H1 (cell line): ENCODE data around the gene GPR17. TPM values are rescaled to one million over a fixed set of nuclear protein-coding genes. Genes with fewer than 3 reads are reported as not detected.

Source experiments
- CTCF ChIA-PET: fragments of 300-600 bp; sonication (Branson Sonifier 250); formaldehyde crosslinking; loops from one replicate; lab custom pipeline; 2021; ENCODE audit not compliant: partially characterized antibody; lab: Charles Lee
- POLR2A ChIA-PET: fragments of 300-600 bp; sonication (Branson Sonifier 250); formaldehyde crosslinking; loops from one replicate; lab custom pipeline; 2021; ENCODE audit warnings: inconsistent platforms; ENCODE audit not compliant: partially characterized antibody; lab: Charles Lee
- DNase-seq, 2 experiments: peaks; one replicate each; pipeline versions ENCODE4 v3.0.0 to v3.0.0-alpha.2; 2010 to 2022; ENCODE audit warnings: low spot score in 2 of 2, low read depth in 1 of 2, mixed read lengths in 1 of 2
- FAIRE-seq: peaks from 2 replicates; lab custom pipeline; 2011; peaks lifted over from hg19 to GRCh38; lab: Jason Lieb, UNC
- H2AFZ ChIP-seq: 2 replicates; pipeline ENCODE4 v1.8.1; 2012; ENCODE audit warnings: low read length, inconsistent platforms
- H2AK5ac ChIP-seq: 2 replicates; pipeline ENCODE4 v1.6.1; 2013; ENCODE audit warnings: low read depth, low read length
- H2BK120ac ChIP-seq: replicated peaks from 2 replicates; pipeline ENCODE3; 2013; ENCODE audit warnings: low read depth, low read length, inconsistent platforms
- H2BK12ac ChIP-seq: 2 replicates; pipeline ENCODE4 v1.6.1; 2013; ENCODE audit warnings: low read depth, low read length
- H2BK15ac ChIP-seq: 2 replicates; pipeline ENCODE4 v1.6.1; 2013; ENCODE audit warnings: low read length
- H2BK20ac ChIP-seq: 2 replicates; pipeline ENCODE4 v1.6.1; 2013; ENCODE audit warnings: low read length
- H2BK5ac ChIP-seq: 2 replicates; pipeline ENCODE4 v1.6.1; 2013; ENCODE audit warnings: low read depth, low read length
- H3K14ac ChIP-seq: 2 replicates; pipeline ENCODE4 v1.6.1; 2013; ENCODE audit warnings: inconsistent platforms; ENCODE audit not compliant: insufficient read length
- H3K18ac ChIP-seq: 2 replicates; pipeline ENCODE4 v1.6.1; 2013; ENCODE audit warnings: low read length; ENCODE audit errors: extremely low read depth
- H3K23ac ChIP-seq: 2 replicates; pipeline ENCODE4 v1.6.1; 2013; ENCODE audit warnings: inconsistent platforms; ENCODE audit not compliant: insufficient read length
- H3K23me2 ChIP-seq: 2 replicates; pipeline ENCODE4 v1.6.1; 2013; ENCODE audit warnings: low read depth, low read length
- H3K27ac ChIP-seq: 2 replicates; pipeline ENCODE4 v1.6.1; 2011; ENCODE audit warnings: low read depth, low read length, inconsistent platforms
- H3K27me3 ChIP-seq, 4 experiments: replicated peaks in 1 of 4; 1 replicate in 1 of 4; 2 replicates in 3 of 4; pipeline versions ENCODE4 v1.6.1 to v1.8.1; 2011 to 2013; ENCODE audit warnings: low read length in 3 of 4, mild to moderate bottlenecking in 3 of 4, inconsistent platforms in 2 of 4, mixed read lengths in 2 of 4, moderate library complexity in 1 of 4; ENCODE audit not compliant: control insufficient read depth in 3 of 4, insufficient read depth in 3 of 4; ENCODE audit errors: extremely low read depth in 1 of 4
- H3K36me3 ChIP-seq, 4 experiments: 2 replicates each; pipeline versions ENCODE4 v1.6.1 to v1.8.1; 2011 to 2013; ENCODE audit warnings: mild to moderate bottlenecking in 4 of 4, low read length in 3 of 4, moderate library complexity in 2 of 4, control low read depth in 1 of 4, inconsistent platforms in 1 of 4; ENCODE audit not compliant: insufficient read depth in 4 of 4, control insufficient read depth in 2 of 4
- H3K4ac ChIP-seq: replicated peaks from 2 replicates; pipeline ENCODE3; 2013; ENCODE audit warnings: low read length, low read depth, mixed read lengths, inconsistent platforms; ENCODE audit not compliant: insufficient read length
- H3K4me1 ChIP-seq, 4 experiments: replicated peaks in 1 of 4; 1 replicate in 1 of 4; 2 replicates in 3 of 4; pipeline versions ENCODE4 v1.6.1 to v1.8.1; 2011 to 2013; ENCODE audit warnings: low read length in 3 of 4, inconsistent platforms in 2 of 4, mixed read lengths in 1 of 4; ENCODE audit not compliant: insufficient read depth in 4 of 4, control insufficient read depth in 3 of 4
- H3K4me2 ChIP-seq, 2 experiments: 2 replicates each; pipeline versions ENCODE4 v1.6.1 to v1.8.1; 2011 to 2013; ENCODE audit warnings: low read depth in 2 of 2, low read length in 2 of 2, control low read depth in 1 of 2, inconsistent platforms in 1 of 2, mild to moderate bottlenecking in 1 of 2; ENCODE audit not compliant: insufficient read depth in 1 of 2
- H3K4me3 ChIP-seq, 4 experiments: fragments of 200-600, 300-600 bp in 1 of 4; sonication (generic), shearing (Covaris generic), sonication (Bioruptor Twin) in 1 of 4; 2 replicates each; pipeline versions ENCODE4 v1.5.1 to v1.8.1; 2011 to 2016; ENCODE audit warnings: low read length in 4 of 4, low read depth in 3 of 4, control low read depth in 2 of 4, inconsistent platforms in 2 of 4, mild to moderate bottlenecking in 2 of 4, mixed read lengths in 1 of 4, moderate library complexity in 1 of 4; ENCODE audit not compliant: insufficient read depth in 2 of 4; ENCODE audit errors: extremely low read depth in 1 of 4
- H3K56ac ChIP-seq: replicated peaks from 2 replicates; pipeline ENCODE3; 2013; ENCODE audit warnings: low read depth, mild to moderate bottlenecking, mixed read lengths, low read length, inconsistent platforms; ENCODE audit not compliant: insufficient read length
- H3K79me1 ChIP-seq: 2 replicates; pipeline ENCODE4 v1.6.1; 2013; ENCODE audit warnings: low read depth, low read length, control low read depth
- H3K79me2 ChIP-seq, 2 experiments: 2 replicates each; pipeline versions ENCODE4 v1.6.1 to v1.8.1; 2012 to 2013; ENCODE audit warnings: low read length in 2 of 2, mild to moderate bottlenecking in 2 of 2, inconsistent platforms in 1 of 2; ENCODE audit not compliant: insufficient read depth in 2 of 2, control insufficient read depth in 1 of 2
- H3K9ac ChIP-seq, 4 experiments: replicated peaks in 1 of 4; 1 replicate in 1 of 4; 2 replicates in 3 of 4; pipeline versions ENCODE4 v1.6.1 to v1.8.1; 2011 to 2013; ENCODE audit warnings: low read depth in 3 of 4, low read length in 3 of 4, control low read depth in 2 of 4, mild to moderate bottlenecking in 2 of 4, moderate library complexity in 2 of 4, inconsistent platforms in 1 of 4; ENCODE audit errors: extremely low read depth in 1 of 4
- H3K9me3 ChIP-seq, 2 experiments: 2 replicates each; pipeline versions ENCODE4 v1.6.1 to v1.8.1; 2012 to 2013; ENCODE audit warnings: mild to moderate bottlenecking in 2 of 2, moderate library complexity in 2 of 2, control low read depth in 1 of 2, inconsistent platforms in 1 of 2, low read depth in 1 of 2, low read length in 1 of 2, mixed read lengths in 1 of 2; ENCODE audit not compliant: insufficient read depth in 2 of 2
- H4K20me1 ChIP-seq, 2 experiments: replicated peaks in 1 of 2; 2 replicates each; pipeline versions ENCODE3 to v1.8.1; 2011 to 2013; ENCODE audit warnings: inconsistent platforms in 2 of 2, low read length in 2 of 2, mild to moderate bottlenecking in 1 of 2; ENCODE audit not compliant: insufficient read depth in 2 of 2, control insufficient read depth in 1 of 2
- H4K5ac ChIP-seq: 2 replicates; pipeline ENCODE4 v1.6.1; 2013; ENCODE audit warnings: low read length, low read depth, mixed read lengths, inconsistent platforms; ENCODE audit not compliant: insufficient read length
- H4K8ac ChIP-seq: 2 replicates; pipeline ENCODE4 v1.8.0; 2013; ENCODE audit warnings: mild to moderate bottlenecking, moderate library complexity, low read length, inconsistent platforms; ENCODE audit not compliant: insufficient read depth; ENCODE audit errors: extremely low read depth
- H4K91ac ChIP-seq: replicated peaks from 2 replicates; pipeline ENCODE3; 2013; ENCODE audit warnings: low read length, mixed read lengths, inconsistent platforms; ENCODE audit not compliant: insufficient read length
- EGR1 ChIP-seq: IDR thresholded peaks from 2 replicates; pipeline ENCODE4 v1.6.1; 2011; ENCODE audit warnings: low read depth, low read length, borderline replicate concordance
- FOSL1 ChIP-seq: IDR thresholded peaks from 2 replicates; pipeline ENCODE4 v1.6.1; 2011; ENCODE audit warnings: mild to moderate bottlenecking, low read depth, low read length, moderate library complexity; ENCODE audit not compliant: insufficient read depth
- TCF12 ChIP-seq: IDR thresholded peaks from 2 replicates; pipeline ENCODE4 v1.6.1; 2011; ENCODE audit warnings: low read depth, mild to moderate bottlenecking, low read length
- WGBS, 2 experiments: shearing (Covaris generic) in 1 of 2; methylation state at CpG; one replicate each; pipeline versions ENCODE4 v1.1.6 to v1.1.7; 2013 to 2015; ENCODE audit warnings: low lambda C conversion rate in 2 of 2, mixed read lengths in 2 of 2, inconsistent platforms in 1 of 2, low coverage in 1 of 2, missing lambda C conversion rate in 1 of 2; ENCODE audit not compliant: insufficient replicate concordance in 2 of 2, insufficient coverage in 1 of 2, insufficient read length in 1 of 2; ENCODE audit errors: extremely low coverage in 1 of 2, missing lambda C conversion rate in 1 of 2; 5-methylcytosine and 5-hydroxymethylcytosine counted together
- polyA plus RNA-seq, 7 experiments: library from polyadenylated mRNA; depleted of rRNA in 3 of 7; stranded (reverse) in 5 of 7; unstranded in 2 of 7; fragments of >200 nt in 5 of 7; fragments of 200-250 nt in 2 of 7; gene quantifications; 1 replicate in 5 of 7; 2 replicates in 1 of 7; 4 replicates in 1 of 7; pipeline versions ENCODE4 v1.2.1 to v1.2.3, GENCODE V29; 2011 to 2013; ENCODE audit warnings: missing spikeins in 2 of 7, mixed read lengths in 2 of 7
- total RNA-seq: library from RNA; stranded (reverse); fragmentation: NEBNext Ultra II Directional; extraction: Animal tissue kit (Norgen Biotek cat#: 25700); gene quantifications from 2 replicates; pipeline ENCODE4 v1.2.1, GENCODE V29; 2021

Gene GPR17
- total and polyA plus RNA-seq, 2 of the 8 experiments (the other 6 are each of a cell fraction or from before 2014, with no cell fraction given) = 0.03 TPM; not detected in 1

GRCh38 chr2:127683757-127684156 is 37.8 kb downstream of the GPR17 start:
- H3K4me3 ChIP-seq = no peak overlapping the region
- H4K5ac ChIP-seq = no peak overlapping the region
- H3K79me1 ChIP-seq = no peaks in the 10 kb centered on the region
- H2BK20ac ChIP-seq = no peak overlapping the region
- peaks cover 0 to 1% of the 10 kb centered on the region in 2 experiments; a peak in 1 of 4 replicates for H3K9me3 ChIP-seq
- TF ChIP-seq FOSL1 (no peak), EGR1 (no peak), TCF12 (no peak)
- CTCF ChIA-PET = interaction anchor here (1.5 to 6.0 kb wide), 3 partner anchors 11 to 92 kb away, joined by 3 to 40 read pairs (median 7); no protein-coding TSS in a partner anchor
- H2BK5ac ChIP-seq = no peak overlapping the region
- H2BK120ac ChIP-seq = no peak overlapping the region
- WGBS, 2 experiments = 95% methylated on average over 15 of the region's 15 CpGs; no CpG with 5 or more reads in 1 of the 2 experiments
- H4K8ac ChIP-seq = peak overlapping the region; percentile 71; the same call in 1 of the 2 replicates
- no peaks in the 10 kb centered on the region for H3K23me2 ChIP-seq
- H3K27me3 ChIP-seq = no peaks in the 10 kb centered on the region
- H4K20me1 ChIP-seq = no peaks in the 10 kb centered on the region
- no peak overlapping the region for H4K91ac ChIP-seq
- H3K18ac ChIP-seq = no peak overlapping the region
- no peak overlapping the region for H2BK15ac ChIP-seq
- H3K23ac ChIP-seq = no peak overlapping the region
- FAIRE-seq (no peak), DNase-seq (no peak)
- H2BK12ac ChIP-seq = no peak overlapping the region
- no peak overlapping the region for H3K56ac ChIP-seq
- H3K4me1 ChIP-seq = peaks cover 0 to 8% (median 0%) of the 10 kb centered on the region in 4 experiments; a peak in 2 of 7 replicates
- no peaks in the 10 kb centered on the region for H3K79me2 ChIP-seq
- H3K36me3 ChIP-seq = no peaks in the 10 kb centered on the region
- H2AK5ac ChIP-seq = no peak overlapping the region
- H3K4ac ChIP-seq = no peak overlapping the region
- peak overlapping the region; percentile 59; the same call in 1 of the 2 replicates for H2AFZ ChIP-seq
- H3K14ac ChIP-seq = no peak overlapping the region
- H3K4me2 ChIP-seq = no peak overlapping the region
- POLR2A ChIA-PET = no interaction called here
- no peak overlapping the region for H3K27ac ChIP-seq
- H3K9ac ChIP-seq = no peak overlapping the region
